Measurements from ENCODE around the gene HPS3.

HPS3 gene

GRCh38 chr3:149128821-149129220 lies 617 bp upstream of the HPS3 start:
- Histone ChIP-seq H3K27me3 (replicated peaks) (no peaks in the 10 kb centered on the region), H3K4me3 (ENCODE audit: low read depth, low read length) (peak overlapping the region; percentile 92), H3K36me3 (replicated peaks) (no peaks in the 10 kb centered on the region), H3K27ac (no peak overlapping the region)
- in situ Hi-C loops (cut with HindIII; ENCODE audit: low pct_ligation_motif_present, low sequenced_read_pairs): no loop called here
- DNase-seq: no peak
- TF ChIP-seq, protein P1, sequence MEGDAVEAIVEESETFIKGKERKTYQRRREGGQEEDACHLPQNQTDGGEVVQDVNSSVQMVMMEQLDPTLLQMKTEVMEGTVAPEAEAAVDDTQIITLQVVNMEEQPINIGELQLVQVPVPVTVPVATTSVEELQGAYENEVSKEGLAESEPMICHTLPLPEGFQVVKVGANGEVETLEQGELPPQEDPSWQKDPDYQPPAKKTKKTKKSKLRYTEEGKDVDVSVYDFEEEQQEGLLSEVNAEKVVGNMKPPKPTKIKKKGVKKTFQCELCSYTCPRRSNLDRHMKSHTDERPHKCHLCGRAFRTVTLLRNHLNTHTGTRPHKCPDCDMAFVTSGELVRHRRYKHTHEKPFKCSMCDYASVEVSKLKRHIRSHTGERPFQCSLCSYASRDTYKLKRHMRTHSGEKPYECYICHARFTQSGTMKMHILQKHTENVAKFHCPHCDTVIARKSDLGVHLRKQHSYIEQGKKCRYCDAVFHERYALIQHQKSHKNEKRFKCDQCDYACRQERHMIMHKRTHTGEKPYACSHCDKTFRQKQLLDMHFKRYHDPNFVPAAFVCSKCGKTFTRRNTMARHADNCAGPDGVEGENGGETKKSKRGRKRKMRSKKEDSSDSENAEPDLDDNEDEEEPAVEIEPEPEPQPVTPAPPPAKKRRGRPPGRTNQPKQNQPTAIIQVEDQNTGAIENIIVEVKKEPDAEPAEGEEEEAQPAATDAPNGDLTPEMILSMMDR (IDR thresholded peaks at IDR 0.05; ENCODE audit: low read depth, low read length, missing control alignments): no peak

DNA sequence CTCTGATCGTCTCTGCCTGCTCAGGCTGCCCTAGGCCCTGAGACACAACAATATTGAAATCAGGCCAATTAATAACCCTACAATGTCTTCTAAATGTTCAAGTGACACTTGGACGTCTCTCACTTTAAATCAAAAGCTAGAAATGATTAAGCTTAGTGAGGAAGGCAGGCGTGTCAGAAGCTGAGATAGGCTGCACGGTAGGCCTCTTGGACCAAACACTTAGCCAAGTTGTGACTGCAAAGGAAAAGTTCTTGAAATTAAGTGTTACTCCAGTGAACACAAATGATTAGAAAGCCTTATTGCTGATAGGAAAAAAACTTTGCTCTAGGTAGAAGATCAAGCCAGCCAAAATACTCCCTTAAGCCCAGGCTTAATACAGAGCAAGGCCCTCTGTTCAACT lies 2.2 kb downstream of the HPS3 start:
- TF ChIP-seq, protein P1 (IDR thresholded peaks at IDR 0.05; ENCODE audit: low read depth, low read length, missing control alignments): no peak
- H3K27me3 ChIP-seq (replicated peaks): no peaks in the 10 kb centered on the region
- H3K4me3 ChIP-seq (ENCODE audit: low read depth, low read length): no peak overlapping the region
- no peaks in the 10 kb centered on the region for H3K36me3 ChIP-seq (replicated peaks)
- DNase-seq: no peak
- in situ Hi-C loops (cut with HindIII; ENCODE audit: low pct_ligation_motif_present, low sequenced_read_pairs): no loop called here
- no peak overlapping the region for H3K27ac ChIP-seq

DNA sequence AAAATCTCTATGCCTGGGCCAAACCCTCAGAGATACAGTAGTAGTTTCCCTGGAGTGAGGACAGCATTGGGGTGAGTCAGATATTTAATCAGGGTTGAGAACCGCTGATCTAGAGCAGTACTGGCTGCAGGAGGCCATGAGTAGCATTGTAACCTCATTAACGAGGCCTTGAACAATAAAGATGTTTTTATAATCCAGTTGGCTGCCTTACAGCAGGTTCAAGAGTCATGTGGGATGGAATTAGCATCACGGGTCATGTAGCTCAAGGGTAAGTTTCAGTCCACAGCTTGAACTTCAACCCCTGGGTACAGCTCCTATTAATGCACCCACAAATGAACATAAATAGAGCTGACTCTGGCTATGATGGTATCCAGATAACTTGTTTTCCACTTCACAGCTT lies 5.1 kb downstream of the HPS3 start:
- H3K36me3 ChIP-seq (replicated peaks): no peaks in the 10 kb centered on the region
- in situ Hi-C loops (cut with HindIII; ENCODE audit: low pct_ligation_motif_present, low sequenced_read_pairs): no loop called here
- TF ChIP-seq, protein P1 (IDR thresholded peaks at IDR 0.05; ENCODE audit: low read depth, low read length, missing control alignments): no peak
- H3K27ac ChIP-seq: no peak overlapping the region
- H3K27me3 ChIP-seq (replicated peaks): no peaks in the 10 kb centered on the region
- DNase-seq: peak; percentile 57
- no peak overlapping the region for H3K4me3 ChIP-seq (ENCODE audit: low read depth, low read length)

DNA sequence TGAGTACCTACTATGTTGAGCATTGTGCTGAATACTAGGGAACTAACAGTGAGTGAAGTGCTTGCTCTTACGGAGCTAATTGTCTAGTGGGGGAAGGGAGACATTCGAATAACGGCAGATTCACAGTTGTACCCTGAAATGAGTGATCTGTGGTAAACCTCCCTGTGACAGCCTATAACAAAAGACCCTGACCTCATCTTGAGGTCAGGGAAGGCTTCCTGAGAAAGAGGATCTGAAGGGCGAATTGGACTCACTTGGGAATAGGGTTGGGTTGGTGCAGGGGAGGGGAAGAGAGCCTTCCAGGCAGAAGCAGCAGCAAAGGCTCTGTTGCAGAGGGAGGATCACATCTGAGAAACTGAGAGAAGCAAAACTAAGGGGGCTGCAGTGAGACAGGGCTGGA lies 13.2 kb downstream of the HPS3 start:
- H3K27ac ChIP-seq: no peak overlapping the region
- DNase-seq: no peak
- in situ Hi-C loops (cut with HindIII; ENCODE audit: low pct_ligation_motif_present, low sequenced_read_pairs): no loop called here
- no peaks in the 10 kb centered on the region for H3K27me3 ChIP-seq (replicated peaks)
- no peaks in the 10 kb centered on the region for H3K36me3 ChIP-seq (replicated peaks)
- H3K4me3 ChIP-seq (ENCODE audit: low read depth, low read length): no peak overlapping the region
- TF ChIP-seq, protein P1 (IDR thresholded peaks at IDR 0.05; ENCODE audit: low read depth, low read length, missing control alignments): no peak

GRCh38 chr3:149145356-149145755 lies 15.9 kb downstream of the HPS3 start:
- TF ChIP-seq, protein P1 (IDR thresholded peaks at IDR 0.05; ENCODE audit: low read depth, low read length, missing control alignments): no peak
- Histone ChIP-seq H3K27ac (no peak overlapping the region), H3K4me3 (ENCODE audit: low read depth, low read length) (no peak overlapping the region), H3K36me3 (replicated peaks) (no peaks in the 10 kb centered on the region), H3K27me3 (replicated peaks) (no peaks in the 10 kb centered on the region)
- DNase-seq: no peak
- in situ Hi-C loops (cut with HindIII; ENCODE audit: low pct_ligation_motif_present, low sequenced_read_pairs): no loop called here

DNA sequence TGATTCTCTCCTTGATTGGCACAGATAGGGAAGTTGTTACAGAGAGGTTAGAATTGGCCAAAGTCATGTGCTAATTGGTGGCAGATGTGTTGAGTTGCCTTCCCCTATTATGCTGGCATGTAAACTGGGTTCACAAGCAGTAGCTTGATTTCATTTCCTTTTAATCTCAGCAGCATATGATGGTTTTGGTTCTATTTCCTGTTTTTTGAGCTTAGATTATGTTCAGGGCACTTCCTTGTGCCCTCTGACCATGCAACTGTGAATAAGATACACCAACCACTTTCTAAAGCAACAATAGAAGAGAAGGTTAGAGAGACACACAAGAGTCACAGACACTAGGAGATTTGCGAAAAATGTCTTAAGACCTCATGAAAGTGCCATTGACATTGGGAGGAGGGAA lies 16.5 kb downstream of the HPS3 start:
- H3K4me3 ChIP-seq (ENCODE audit: low read depth, low read length): no peak overlapping the region
- TF ChIP-seq, protein P1 (IDR thresholded peaks at IDR 0.05; ENCODE audit: low read depth, low read length, missing control alignments): no peak
- no peak for DNase-seq
- no peak overlapping the region for H3K27ac ChIP-seq
- in situ Hi-C loops (cut with HindIII; ENCODE audit: low pct_ligation_motif_present, low sequenced_read_pairs): no loop called here
- no peaks in the 10 kb centered on the region for H3K36me3 ChIP-seq (replicated peaks)
- no peaks in the 10 kb centered on the region for H3K27me3 ChIP-seq (replicated peaks)
